ENCODE measurements around the gene THRSP. TPM values are rescaled to one million over a fixed set of nuclear protein-coding genes. Genes with fewer than 3 reads are reported as not detected.

The THRSP gene
- total and polyA plus RNA-seq, 10 of the 15 experiments (the other 5 are each of a cell fraction or from before 2014, with no cell fraction given): 0.18 TPM; not detected in 9

DNA sequence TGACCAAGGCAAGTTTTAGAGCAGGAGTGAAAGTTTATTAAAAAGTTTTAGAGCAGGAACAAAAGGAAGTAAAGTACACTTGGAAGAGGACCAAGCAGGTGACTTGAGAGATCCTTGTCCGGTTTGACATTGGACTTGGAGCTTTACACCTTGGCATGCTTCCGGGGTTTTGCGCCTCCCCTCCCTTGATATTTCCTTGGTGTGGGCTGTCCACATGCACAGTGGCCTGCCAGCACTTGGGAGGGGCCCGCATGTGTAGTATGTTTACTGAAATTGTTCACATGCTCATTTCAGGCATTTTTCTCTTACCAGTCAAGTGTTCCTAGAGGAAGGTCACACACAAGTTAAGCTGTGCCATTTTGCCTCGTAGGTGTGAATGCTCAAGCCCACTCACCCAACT, 19.0 kb upstream of the THRSP start:
- TF ChIP-seq, protein P1, sequence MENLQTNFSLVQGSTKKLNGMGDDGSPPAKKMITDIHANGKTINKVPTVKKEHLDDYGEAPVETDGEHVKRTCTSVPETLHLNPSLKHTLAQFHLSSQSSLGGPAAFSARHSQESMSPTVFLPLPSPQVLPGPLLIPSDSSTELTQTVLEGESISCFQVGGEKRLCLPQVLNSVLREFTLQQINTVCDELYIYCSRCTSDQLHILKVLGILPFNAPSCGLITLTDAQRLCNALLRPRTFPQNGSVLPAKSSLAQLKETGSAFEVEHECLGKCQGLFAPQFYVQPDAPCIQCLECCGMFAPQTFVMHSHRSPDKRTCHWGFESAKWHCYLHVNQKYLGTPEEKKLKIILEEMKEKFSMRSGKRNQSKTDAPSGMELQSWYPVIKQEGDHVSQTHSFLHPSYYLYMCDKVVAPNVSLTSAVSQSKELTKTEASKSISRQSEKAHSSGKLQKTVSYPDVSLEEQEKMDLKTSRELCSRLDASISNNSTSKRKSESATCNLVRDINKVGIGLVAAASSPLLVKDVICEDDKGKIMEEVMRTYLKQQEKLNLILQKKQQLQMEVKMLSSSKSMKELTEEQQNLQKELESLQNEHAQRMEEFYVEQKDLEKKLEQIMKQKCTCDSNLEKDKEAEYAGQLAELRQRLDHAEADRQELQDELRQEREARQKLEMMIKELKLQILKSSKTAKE (IDR thresholded peaks at IDR 0.05; ENCODE audit: low read depth, poor library complexity, severe bottlenecking): no peak
- no peak for TF ChIP-seq TAF1 (IDR thresholded peaks at IDR 0.05; ENCODE audit: borderline replicate concordance, low read depth, low read length)
- no peak for TF ChIP-seq FOXM1 (IDR thresholded peaks at IDR 0.05; ENCODE audit: low read depth, low read length)
- TF ChIP-seq SUZ12 (IDR thresholded peaks at IDR 0.05; ENCODE audit: unreplicated experiment): no peak
- TF ChIP-seq ESRRA (IDR thresholded peaks at IDR 0.05; ENCODE audit: low read length): no peak
- no peak for TF ChIP-seq NR2F1 (conservative IDR thresholded peaks at IDR 0.05)
- TF ChIP-seq POU2F2 (IDR thresholded peaks at IDR 0.05; ENCODE audit: borderline replicate concordance, low read depth, low read length): no peak
- no peak for FAIRE-seq
- no peak overlapping the region for H3K9ac ChIP-seq (ENCODE audit: control insufficient read depth, insufficient read depth, low read length)

More for the DNA sequence above, 19.0 kb upstream of the THRSP start:
- CTCF ChIA-PET: interaction anchor here (0.6 to 3.8 kb wide), 19 partner anchors 9 to 495 kb away, joined by 3 to 37 read pairs (median 5); partner anchors contain the start of gene INTS4
- H4K20me1 ChIP-seq (ENCODE audit: control insufficient read depth, insufficient read depth): no peaks in the 10 kb centered on the region
- 82% methylated on average over 5 of the region's 5 CpGs for WGBS (ENCODE audit: insufficient coverage, insufficient replicate concordance, low lambda C conversion rate, missing lambda C conversion rate)
- H3K79me2 ChIP-seq (ENCODE audit: control insufficient read depth, insufficient read depth, low read length): no peaks in the 10 kb centered on the region
- no peaks in the 10 kb centered on the region for H3K27me3 ChIP-seq (replicated peaks in 1 of 2; ENCODE audit: control insufficient read depth in 2 of 2, insufficient read depth in 2 of 2, low read length in 1 of 2)
- ATAC-seq (no peak), DNase-seq (ENCODE audit: low read depth, low spot score) (no peak)
- intact Hi-C loops (cut with micrococcal nuclease; ENCODE audit: unreplicated experiment) (no loop called here), in situ Hi-C loops (cut with MboI) (no loop called here)
- no peak overlapping the region for H3K4me2 ChIP-seq (ENCODE audit: control insufficient read depth, insufficient read depth)
- RAD21 ChIA-PET (ENCODE audit: unreplicated experiment): interaction anchor here (1.3 to 2.4 kb wide), 3 partner anchors 45 to 227 kb away, joined by 3 to 12 read pairs (median 6); partner anchors contain the start of gene INTS4
- no peak overlapping the region for H2AFZ ChIP-seq (ENCODE audit: control insufficient read depth, low read depth, low read length)
- H3K36me3 ChIP-seq (ENCODE audit: control insufficient read depth in 2 of 2, insufficient read depth in 2 of 2, low read length in 1 of 2): no peaks in the 10 kb centered on the region
- POLR2A ChIA-PET: interaction anchor here (0.5 kb wide), 1 partner anchor 383 kb away, joined by 3 read pairs; no protein-coding TSS in a partner anchor
- SMC1A ChIA-PET (ENCODE audit: uncharacterized antibody, unreplicated experiment): interaction anchor here (0.8 to 2.1 kb wide), 8 partner anchors 11 to 519 kb away, joined by 3 to 19 read pairs (median 3); partner anchors contain the start of genes INTS4, KCTD21 and USP35
- H3K4me1 ChIP-seq (ENCODE audit: control insufficient read depth, insufficient read depth, low read length): peaks cover 5% of the 10 kb centered on the region
- BruUV-seq (replicated peaks): no TSS peak
- no peak overlapping the region for H3K27ac ChIP-seq (ENCODE audit: control insufficient read depth, insufficient read depth)
- H3K9me3 ChIP-seq (replicated peaks; ENCODE audit: control insufficient read depth, insufficient read depth, low read length): no peaks in the 10 kb centered on the region
- no peak overlapping the region for H3K4me3 ChIP-seq

Measured in GM12878 (cell line).